ENCODE measurements around the gene RSRC2.

- TF ChIP-seq POLR2A (IDR thresholded peaks at IDR 0.05; ENCODE audit: low read depth, low read length) (no peak), TAF1 (IDR thresholded peaks at IDR 0.05; ENCODE audit: borderline replicate concordance, low read depth, low read length) (no peak), POLR2AphosphoS5 (IDR thresholded peaks at IDR 0.05; ENCODE audit: low read depth, low read length) (no peak)
Observed at GRCh38 chr12:122545855-122546254, 19.1 kb upstream of the RSRC2 start.

Data from GM12892 (cell line).